Tibial artery (tissue), 4 donors: ENCODE data around the gene SIN3A.

Experiments used
- DNase-seq, 2 donors: peaks; one replicate each; pipeline ENCODE4 v3.0.0-alpha.2; 2019
- H3K27ac ChIP-seq, 2 donors: fragments of 200-600 bp; sonication (generic) in 1 of 2; 1 replicate in 1 of 2; 2 replicates in 1 of 2; pipeline ENCODE4 v1.5.1; 2018 to 2019; ENCODE audit warnings: mild to moderate bottlenecking in 1 of 2
- H3K27me3 ChIP-seq, 2 donors: fragments of 200-600 bp; sonication (generic) in 1 of 2; one replicate each; pipeline versions ENCODE4 v1.5.1 to v1.6.0; 2016 to 2019
- H3K36me3 ChIP-seq, 3 donors: fragments of 200-600 bp; sonication (generic) in 2 of 3; one replicate each; pipeline ENCODE4 v1.5.1; 2016 to 2019; ENCODE audit warnings: mild to moderate bottlenecking in 2 of 3
- H3K4me1 ChIP-seq, 4 donors: fragments of 200-600 bp; sonication (generic) in 2 of 4; 1 replicate in 3 of 4; 2 replicates in 1 of 4; pipeline ENCODE4 v1.5.1; 2016 to 2019
- H3K4me3 ChIP-seq, 2 donors: fragments of 200-600 bp; sonication (generic) in 1 of 2; 1 replicate in 1 of 2; 2 replicates in 1 of 2; pipeline ENCODE4 v1.5.1; 2018 to 2019; ENCODE audit warnings: mild to moderate bottlenecking in 2 of 2
- H3K9me3 ChIP-seq, 3 donors: fragments of 200-600 bp; sonication (generic) in 1 of 3; one replicate each; pipeline ENCODE4 v1.5.1; 2016 to 2019
- CTCF ChIP-seq, 2 experiments: fragments of 200-600 bp in 1 of 2; fragments of 450-650 bp in 1 of 2; IDR thresholded peaks; one replicate each; pipeline ENCODE4 v1.5.1; 2017 to 2019; ENCODE audit warnings: antibody characterized with exemption in 2 of 2, mild to moderate bottlenecking in 1 of 2, moderate library complexity in 1 of 2
- intact Hi-C: fragments of 100-400 bp; cut with DNase I; formaldehyde crosslinking; loops from one replicate; pipeline ENCODE4 v1.15.0; 2023; ENCODE audit warnings: low total_unique reads

The SIN3A gene

GRCh38 chr15:75380773-75381172 lies 70.7 kb downstream of the SIN3A start:
- no peak for TF ChIP-seq CTCF (IDR thresholded peaks at IDR 0.05)
- intact Hi-C loops, result no loop called here
- peaks cover 74 to 97% (median 81%) of the 10 kb centered on the region in 3 donors for H3K36me3 ChIP-seq

GRCh38 chr15:75371901-75372688 lies 79.4 kb downstream of the SIN3A start:
- no peak for TF ChIP-seq CTCF (IDR thresholded peaks at IDR 0.05)
- no peak for DNase-seq
- H3K4me1 ChIP-seq, result peaks cover 0 to 18% (median 11%) of the 10 kb centered on the region in 4 donors
- no peaks in the 10 kb centered on the region for H3K27me3 ChIP-seq
- peaks cover 29 to 69% (median 43%) of the 10 kb centered on the region in 3 donors for H3K36me3 ChIP-seq
- H3K27ac ChIP-seq, result no peak overlapping the region
- H3K4me3 ChIP-seq, result no peak overlapping the region
- intact Hi-C loops, result loop anchor here (10.0 kb wide), 1 partner anchor 433 kb away; no protein-coding TSS in a partner anchor
- H3K9me3 ChIP-seq, result no peaks in the 10 kb centered on the region

More at GRCh38 chr15:75380773-75381172, 70.7 kb downstream of the SIN3A start:
- Histone ChIP-seq H3K4me3 (no peak overlapping the region), H3K27ac (no peak overlapping the region), H3K4me1 (no peaks in the 10 kb centered on the region), H3K27me3 (no peaks in the 10 kb centered on the region), H3K9me3 (no peaks in the 10 kb centered on the region)
- no peak for DNase-seq

- DNase-seq, result no peak
- intact Hi-C loops, result loop anchor here (10.0 kb wide), 1 partner anchor 433 kb away; no protein-coding TSS in a partner anchor
- no peak for TF ChIP-seq CTCF (IDR thresholded peaks at IDR 0.05)
- peaks cover 0 to 19% (median 12%) of the 10 kb centered on the region in 4 donors for H3K4me1 ChIP-seq
- H3K4me3 ChIP-seq, result no peak overlapping the region
- H3K27me3 ChIP-seq, result no peaks in the 10 kb centered on the region
- H3K9me3 ChIP-seq, result no peaks in the 10 kb centered on the region
- no peak overlapping the region for H3K27ac ChIP-seq
- peaks cover 31 to 72% (median 47%) of the 10 kb centered on the region in 3 donors for H3K36me3 ChIP-seq
These were observed 80.0 kb downstream of the SIN3A start for GRCh38 chr15:75371486-75371885.

DNA sequence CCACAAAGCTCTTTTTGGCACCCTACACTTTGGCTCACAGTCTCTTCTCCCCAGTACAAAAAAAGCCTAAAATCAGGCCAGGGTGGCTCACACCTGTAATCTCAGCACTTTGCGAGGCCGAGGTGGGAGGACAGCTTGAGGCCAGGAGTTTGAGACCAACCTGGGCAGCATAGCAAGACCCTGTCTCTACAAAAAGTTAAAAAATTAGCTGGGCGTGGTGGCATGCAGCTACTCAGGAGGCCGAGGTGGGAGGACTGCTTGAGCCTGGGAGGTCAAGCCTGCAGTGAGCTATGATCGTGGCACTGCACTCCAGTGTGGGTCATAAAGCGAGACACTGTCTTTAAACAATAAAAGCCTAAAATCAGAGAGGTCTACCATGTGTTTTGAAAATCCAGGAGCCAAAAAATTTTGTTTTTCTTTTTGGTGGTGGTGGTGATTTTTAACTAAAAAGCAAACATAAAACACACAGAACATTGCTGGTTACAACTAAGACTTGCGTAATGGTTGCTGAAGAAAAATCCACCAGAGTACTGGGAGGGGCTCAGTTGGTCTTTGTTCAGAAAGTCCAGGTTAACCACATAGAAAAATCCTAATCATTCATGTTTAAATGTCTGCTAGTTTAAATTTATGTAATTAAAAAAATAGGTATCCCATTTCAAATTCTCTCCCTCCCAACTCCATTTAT lies 81.5 kb downstream of the SIN3A start:
- no peak for TF ChIP-seq CTCF (IDR thresholded peaks at IDR 0.05)
- no peak for DNase-seq

GRCh38 chr15:75368689-75369239 lies 82.7 kb downstream of the SIN3A start:
- no peaks in the 10 kb centered on the region for H3K9me3 ChIP-seq
- peak overlapping the region; percentile 85 to 92 for H3K4me3 ChIP-seq
- no peaks in the 10 kb centered on the region for H3K27me3 ChIP-seq
- DNase-seq, result no peak
- TF ChIP-seq CTCF (IDR thresholded peaks at IDR 0.05), result no peak
- intact Hi-C loops, result loop anchor here (5.0 to 10.0 kb wide), 2 partner anchors 89 to 396 kb away; no protein-coding TSS in a partner anchor
- H3K27ac ChIP-seq, result peak overlapping the region; percentile 97 to 98
- peaks cover 0 to 19% (median 12%) of the 10 kb centered on the region in 4 donors for H3K4me1 ChIP-seq
- H3K36me3 ChIP-seq, result peaks cover 27 to 72% (median 46%) of the 10 kb centered on the region in 3 donors

More for the DNA sequence above, 81.5 kb downstream of the SIN3A start:
- intact Hi-C loops, result loop anchor here (5.0 to 10.0 kb wide), 3 partner anchors 87 to 435 kb away; no protein-coding TSS in a partner anchor
- Histone ChIP-seq H3K36me3 (peaks cover 26 to 72% (median 46%) of the 10 kb centered on the region in 3 donors), H3K4me1 (peaks cover 0 to 19% (median 12%) of the 10 kb centered on the region in 4 donors), H3K4me3 (no peak overlapping the region), H3K27ac (peak overlapping the region in 1 of 2 donors; percentile 97), H3K9me3 (no peaks in the 10 kb centered on the region), H3K27me3 (no peaks in the 10 kb centered on the region)
